A549 (cell line): ENCODE results near the gene ZDHHC22. TPM values are rescaled to one million over a fixed set of nuclear protein-coding genes. Genes with fewer than 3 reads are reported as not detected.

Source experiments
- ATAC-seq, 2 experiments: fragments of 200-7000 bp in 1 of 2; fragments of >200 bp in 1 of 2; cut with Nextera tagmentation in 1 of 2; cut with Tn5 transposase in 1 of 2; 3 replicates each; pipeline versions ENCODE4 v1.8.0 to v1.9.1; 2018 to 2020; ENCODE audit warnings: mild to moderate bottlenecking in 1 of 2, moderate library complexity in 1 of 2
- CTCF ChIA-PET: fragments of 300-600 bp; sonication (Branson Sonifier 250); formaldehyde crosslinking; extraction: SDS; loops from one replicate; lab custom pipeline; 2021; ENCODE audit warnings: antibody characterized with exemption, inconsistent platforms; lab: Yijun Ruan, JAX
- POLR2A ChIA-PET: fragments of 350-600 bp; formaldehyde crosslinking; extraction: SDS; loops from one replicate; lab custom pipeline; 2021; ENCODE audit warnings: antibody characterized with exemption, inconsistent platforms; lab: Yijun Ruan, JAX
- DNase-seq, 2 experiments: peaks; one replicate each; pipeline versions ENCODE4 v3.0.0 to v3.0.0-alpha.2; 2011 to 2016; ENCODE audit warnings: low read depth in 1 of 2, low spot score in 1 of 2
- FAIRE-seq: peaks from 2 replicates; lab custom pipeline; 2011; peaks lifted over from hg19 to GRCh38; lab: Jason Lieb, UNC
- H3K27ac ChIP-seq, 2 experiments: fragments of >200 bp; sonication (Bioruptor Twin); formaldehyde crosslinking; 3 replicates each; pipeline ENCODE4 v1.5.1; 2016 to 2017
- H3K4me1 ChIP-seq: fragments of >200 bp; sonication (Bioruptor Twin); formaldehyde crosslinking; 3 replicates; pipeline ENCODE4 v1.6.1; 2016
- H3K4me2 ChIP-seq: fragments of >200 bp; sonication (Bioruptor Twin); formaldehyde crosslinking; 3 replicates; pipeline ENCODE4 v1.6.1; 2016
- H3K4me3 ChIP-seq: fragments of >200 bp; sonication (Bioruptor Twin); formaldehyde crosslinking; 3 replicates; pipeline ENCODE4 v1.5.1; 2016
- H3K9me3 ChIP-seq: fragments of >200 bp; sonication (Bioruptor Twin); formaldehyde crosslinking; 3 replicates; pipeline ENCODE4 v1.6.1; 2016
- BHLHE40 ChIP-seq: IDR thresholded peaks from 2 replicates; pipeline ENCODE4 v1.6.1; 2012; ENCODE audit warnings: low read depth, low read length, inconsistent platforms
- CBX8 ChIP-seq: fragments of 200-600 bp; sonication (generic); IDR thresholded peaks from 2 replicates; pipeline ENCODE4 v1.6.1; 2016
- ESRRA ChIP-seq: fragments of 150-350 bp; IDR thresholded peaks from 2 replicates; pipeline ENCODE4 v1.6.1; 2014; ENCODE audit warnings: mild to moderate bottlenecking, low read length, borderline replicate concordance
- FOSB ChIP-seq: fragments of 250-450 bp; sonication (Bioruptor Pico); IDR thresholded peaks from 2 replicates; pipeline ENCODE4 v1.5.0; 2020; ENCODE audit warnings: mild to moderate bottlenecking, moderate library complexity
- FOSL2 ChIP-seq, 2 experiments: fragments of 450-650 bp in 1 of 2; fragments of >200 bp in 1 of 2; sonication (Bioruptor Twin) in 1 of 2; formaldehyde crosslinking; IDR thresholded peaks; 2 replicates each; pipeline versions ENCODE4 v1.5.0 to v1.6.1; 2016 to 2020; ENCODE audit warnings: mild to moderate bottlenecking in 1 of 2, moderate library complexity in 1 of 2
- FOXS1 ChIP-seq: fragments of 250-450 bp; sonication (Bioruptor Pico); IDR thresholded peaks from 2 replicates; pipeline ENCODE4 v1.5.0; 2020; ENCODE audit warnings: mild to moderate bottlenecking, moderate library complexity
- HDAC2 ChIP-seq: fragments of 200-600 bp; sonication (generic); IDR thresholded peaks from 2 replicates; pipeline ENCODE4 v1.6.1; 2016
- JUN ChIP-seq, 2 experiments: fragments of >200 bp; sonication (Bioruptor Twin); formaldehyde crosslinking; IDR thresholded peaks; 2 replicates in 1 of 2; 3 replicates in 1 of 2; pipeline ENCODE4 v1.6.1; 2016 to 2017
- JUNB ChIP-seq: fragments of >200 bp; sonication (Bioruptor Twin); formaldehyde crosslinking; IDR thresholded peaks from 2 replicates; pipeline ENCODE4 v1.6.1; 2016
- KDM1A ChIP-seq: fragments of 200-600 bp; sonication (generic); IDR thresholded peaks from 2 replicates; pipeline ENCODE4 v1.6.1; 2016; ENCODE audit warnings: low read depth, mild to moderate bottlenecking
- NPAS2 ChIP-seq: fragments of 250-450 bp; sonication (Bioruptor Pico); IDR thresholded peaks from 2 replicates; pipeline ENCODE4 v1.8.0; 2022; ENCODE audit warnings: mild to moderate bottlenecking, moderate library complexity, borderline replicate concordance
- PHF8 ChIP-seq: fragments of 200-600 bp; sonication (generic); IDR thresholded peaks from 2 replicates; pipeline ENCODE4 v1.6.1; 2016; ENCODE audit warnings: low read depth, mild to moderate bottlenecking, antibody characterized with exemption, moderate library complexity, borderline replicate concordance
- POLR2AphosphoS2 ChIP-seq: conservative IDR thresholded peaks from 2 replicates; pipeline ENCODE4 v1.6.1; 2012; ENCODE audit warnings: low read length, improper control_type of control experiment, inconsistent platforms
- RFX5 ChIP-seq: fragments of 450-650 bp; IDR thresholded peaks from 2 replicates; pipeline ENCODE4 v1.7.1; 2014; ENCODE audit warnings: antibody characterized with exemption, mild to moderate bottlenecking, moderate library complexity
- RNF2 ChIP-seq: fragments of 200-600 bp; sonication (generic); IDR thresholded peaks from 2 replicates; pipeline ENCODE4 v1.6.1; 2016; ENCODE audit warnings: low read depth, mild to moderate bottlenecking, antibody characterized with exemption, moderate library complexity, borderline replicate concordance
- SREBF2 ChIP-seq: fragments of 450-650 bp; IDR thresholded peaks from 2 replicates; pipeline ENCODE4 v1.6.1; 2014; ENCODE audit warnings: mild to moderate bottlenecking, moderate library complexity
- ZC3H11A ChIP-seq: fragments of 450-650 bp; IDR thresholded peaks from 2 replicates; pipeline ENCODE4 v1.6.1; 2014; ENCODE audit warnings: antibody characterized with exemption, mild to moderate bottlenecking
- ZFP36 ChIP-seq: fragments of 450-650 bp; IDR thresholded peaks from 2 replicates; pipeline ENCODE4 v1.6.1; 2014; ENCODE audit warnings: borderline replicate concordance; ENCODE audit not compliant: partially characterized antibody
- ZNF302 ChIP-seq: fragments of 250-450 bp; sonication (Bioruptor Pico); IDR thresholded peaks from 2 replicates; pipeline ENCODE4 v1.9.0; 2021; ENCODE audit warnings: inconsistent platforms, mild to moderate bottlenecking, moderate library complexity
- WGBS: methylation state at CpG from one replicate; pipeline ENCODE4 v1.1.6; 2017; ENCODE audit errors: missing lambda C conversion rate; 5-methylcytosine and 5-hydroxymethylcytosine counted together
- polyA plus RNA-seq, 4 experiments: library from polyadenylated mRNA; depleted of rRNA in 3 of 4; stranded (reverse); fragments of >200 nt; fragmentation: RNase III in 1 of 4; extraction: RNeasy Plus Mini Kit Qiagen cat#74134 plus additional on column Dnase treatment in 1 of 4; gene quantifications; 2 replicates in 3 of 4; 3 replicates in 1 of 4; pipeline ENCODE4 v1.2.3, GENCODE V29; 2011 to 2017
- TF ChIP-seq, protein P1 (sequence below): IDR thresholded peaks from 2 replicates; pipeline ENCODE4 v1.6.1; 2012
- TF ChIP-seq, protein P2 (sequence below): IDR thresholded peaks from 2 replicates; pipeline ENCODE4 v1.6.1; 2012; ENCODE audit warnings: low read depth, borderline replicate concordance
- TF ChIP-seq, protein P3 (sequence below): fragments of 200-600 bp; sonication (generic); IDR thresholded peaks from 2 replicates; pipeline ENCODE4 v1.6.1; 2016; ENCODE audit warnings: antibody characterized with exemption, mild to moderate bottlenecking, moderate library complexity
- TF ChIP-seq, protein P4 (sequence below): fragments of 150-350 bp; IDR thresholded peaks from 2 replicates; pipeline ENCODE4 v1.6.1; 2014; ENCODE audit warnings: low read depth, mild to moderate bottlenecking, low read length

Gene ZDHHC22
- polyA plus RNA-seq, 2 of the 4 experiments (the other 2 are of a cell fraction) = 0.04 to 0.23 TPM

DNA sequence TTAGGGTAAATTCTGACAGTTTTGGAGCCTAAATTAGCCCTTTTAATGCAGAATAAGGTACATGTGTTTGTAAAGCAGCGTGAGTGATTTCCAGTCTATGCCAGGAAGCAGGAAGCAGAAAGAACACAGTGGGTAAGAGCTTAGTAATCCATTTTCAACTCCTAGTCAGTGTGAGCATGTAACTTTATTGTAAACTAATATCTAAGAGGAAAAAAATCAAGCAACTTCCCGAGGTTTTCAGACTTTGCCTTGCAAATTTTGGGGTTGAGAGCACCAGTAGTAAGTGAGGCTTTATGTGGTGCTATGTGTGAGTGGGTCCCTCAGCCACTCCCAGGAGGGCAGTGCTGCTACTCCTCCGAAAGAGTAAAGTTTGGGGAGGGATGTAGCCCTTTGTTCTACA lies 40.6 kb downstream of the ZDHHC22 start:
- WGBS = 87% methylated on average over 3 of the region's 3 CpGs
- H3K27ac ChIP-seq = no peak overlapping the region
- ATAC-seq (no peak), DNase-seq (no peak), FAIRE-seq (no peak)
- no peak overlapping the region for H3K4me2 ChIP-seq
- no peak for TF ChIP-seq RFX5
- POLR2A ChIA-PET = interaction anchor here (0.5 kb wide), 1 partner anchor 221 kb away, joined by 3 read pairs; no protein-coding TSS in a partner anchor
- no peaks in the 10 kb centered on the region for H3K9me3 ChIP-seq
- H3K4me3 ChIP-seq = no peak overlapping the region
- peaks cover 18% of the 10 kb centered on the region for H3K4me1 ChIP-seq
- CTCF ChIA-PET = interaction anchor here (1.0 to 34.2 kb wide), 4 partner anchors 13 to 225 kb away, joined by 4 to 1600 read pairs (median 8); no protein-coding TSS in a partner anchor

DNA sequence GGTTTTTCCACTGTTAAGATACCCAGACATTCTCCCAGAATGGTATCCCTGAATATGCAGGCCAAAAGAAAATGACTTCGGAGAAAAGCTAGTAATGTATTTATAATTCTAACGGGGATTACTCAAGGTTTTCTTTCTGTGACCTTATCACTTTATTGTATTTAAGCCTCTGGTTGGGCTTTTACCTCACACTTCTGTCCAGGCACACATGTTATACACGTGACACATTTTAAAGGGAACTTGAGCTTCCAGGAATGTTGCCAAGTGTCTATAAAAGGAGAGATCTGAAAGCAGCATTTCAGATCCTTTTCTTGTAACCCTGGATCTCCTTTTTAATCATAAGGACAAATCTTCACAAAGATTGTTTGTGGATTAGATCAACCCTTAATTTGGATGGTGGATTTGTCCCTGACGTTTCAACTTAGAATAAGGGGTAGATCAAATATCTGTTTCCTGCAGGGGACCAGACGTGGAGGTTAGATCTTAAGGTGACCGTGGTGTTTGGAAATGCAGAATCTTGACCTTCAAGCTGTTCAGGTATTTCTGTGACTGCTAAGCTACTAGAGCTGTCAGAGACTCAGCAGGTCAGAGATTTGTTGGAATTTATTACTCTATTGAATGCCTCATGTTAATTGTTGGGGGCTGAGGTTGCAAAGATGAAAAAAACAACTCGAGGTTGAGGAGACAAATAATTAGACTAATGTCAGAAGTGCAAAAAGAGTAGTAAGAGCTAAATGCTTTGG lies 42.0 kb downstream of the ZDHHC22 start:
- peak overlapping the region; percentile 90 for H3K4me2 ChIP-seq
- H3K4me1 ChIP-seq = peaks cover 18% of the 10 kb centered on the region
- 65% methylated on average over 7 of the region's 7 CpGs for WGBS
- ATAC-seq (no peak), FAIRE-seq (no peak), DNase-seq (no peak)
- CTCF ChIA-PET = interaction anchor here (1.0 to 34.2 kb wide), 10 partner anchors 14 to 223 kb away, joined by 3 to 1600 read pairs (median 5); no protein-coding TSS in a partner anchor
- TF ChIP-seq ZNF302 (CRISPR knock-in tag) (no peak), HDAC2 (no peak), RNF2 (no peak), NPAS2 (CRISPR knock-in tag) (0 out of 2 replicates have a peak, but pooled peaks have one; percentile 30), BHLHE40 (no peak)
- TF ChIP-seq, protein P1, sequence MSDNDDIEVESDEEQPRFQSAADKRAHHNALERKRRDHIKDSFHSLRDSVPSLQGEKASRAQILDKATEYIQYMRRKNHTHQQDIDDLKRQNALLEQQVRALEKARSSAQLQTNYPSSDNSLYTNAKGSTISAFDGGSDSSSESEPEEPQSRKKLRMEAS = no peak
- peak overlapping the region in 1 of 2 experiments; percentile 96; a peak in 1 of 6 replicates for H3K27ac ChIP-seq
- peak overlapping the region; percentile 92; the same call in 2 of the 3 replicates for H3K4me3 ChIP-seq
- POLR2A ChIA-PET = no interaction called here
- H3K9me3 ChIP-seq = no peaks in the 10 kb centered on the region

DNA sequence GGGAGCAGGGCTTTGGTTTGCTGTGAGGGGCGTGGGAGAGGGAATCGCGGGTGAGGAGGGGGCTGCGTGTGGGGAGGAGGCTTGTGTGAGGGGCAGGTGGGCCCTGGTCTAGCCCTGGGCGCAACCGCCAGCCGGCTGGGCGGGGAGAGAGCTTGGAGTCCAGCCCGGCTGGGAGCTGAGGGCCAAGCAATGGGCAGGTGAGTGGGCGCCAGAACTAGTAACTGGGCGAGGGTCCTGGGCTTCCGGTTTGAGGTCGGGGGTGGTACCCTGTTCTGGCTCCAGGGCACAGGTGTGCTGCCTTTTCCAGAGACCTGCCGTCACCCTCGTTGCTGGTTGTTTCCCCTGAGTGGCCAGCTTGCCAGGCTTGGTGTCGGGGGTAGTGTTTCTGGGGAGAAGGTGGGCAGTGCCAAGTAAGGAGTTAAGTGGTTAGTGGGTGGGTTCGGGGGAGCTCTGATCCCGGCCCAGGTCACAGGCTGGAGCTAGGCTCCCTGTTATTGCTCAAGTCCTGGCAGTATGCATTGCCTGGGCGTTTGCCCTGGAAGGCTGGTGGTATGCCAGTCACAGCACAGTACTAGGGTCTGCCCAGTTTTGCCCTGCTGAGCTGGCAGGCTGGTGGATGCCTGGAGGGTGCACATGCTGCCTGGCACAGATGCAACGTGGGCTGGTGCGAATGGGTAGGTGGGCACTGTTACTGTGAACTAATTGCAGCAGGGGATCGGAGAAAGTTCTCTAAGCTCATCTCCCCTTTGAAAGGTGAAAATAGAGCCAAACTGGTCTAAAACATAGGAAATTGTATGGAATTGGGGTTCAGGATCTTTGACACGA lies 42.9 kb downstream of the ZDHHC22 start:
- H3K4me3 ChIP-seq = peak overlapping the region; percentile 92
- TF ChIP-seq PHF8 (no peak), POLR2AphosphoS2 (no peak), BHLHE40 (no peak), ZFP36 (no peak), FOSB (CRISPR knock-in tag) (no peak), ESRRA (no peak), FOXS1 (no peak), SREBF2 (no peak), HDAC2 (no peak), FOSL2 (IDR thresholded peaks at IDR 0.05) (no peak), FOSL2 (CRISPR knock-in tag; IDR thresholded peaks at IDR 0.05) (no peak), RFX5 (no peak), JUN (IDR thresholded peaks at IDR 0.05) (no peak), JUNB (no peak), ZC3H11A (no peak), CBX8 (no peak), KDM1A (no peak)
- TF ChIP-seq, protein P2, sequence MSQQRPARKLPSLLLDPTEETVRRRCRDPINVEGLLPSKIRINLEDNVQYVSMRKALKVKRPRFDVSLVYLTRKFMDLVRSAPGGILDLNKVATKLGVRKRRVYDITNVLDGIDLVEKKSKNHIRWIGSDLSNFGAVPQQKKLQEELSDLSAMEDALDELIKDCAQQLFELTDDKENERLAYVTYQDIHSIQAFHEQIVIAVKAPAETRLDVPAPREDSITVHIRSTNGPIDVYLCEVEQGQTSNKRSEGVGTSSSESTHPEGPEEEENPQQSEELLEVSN = no peak
- TF ChIP-seq, protein P3, sequence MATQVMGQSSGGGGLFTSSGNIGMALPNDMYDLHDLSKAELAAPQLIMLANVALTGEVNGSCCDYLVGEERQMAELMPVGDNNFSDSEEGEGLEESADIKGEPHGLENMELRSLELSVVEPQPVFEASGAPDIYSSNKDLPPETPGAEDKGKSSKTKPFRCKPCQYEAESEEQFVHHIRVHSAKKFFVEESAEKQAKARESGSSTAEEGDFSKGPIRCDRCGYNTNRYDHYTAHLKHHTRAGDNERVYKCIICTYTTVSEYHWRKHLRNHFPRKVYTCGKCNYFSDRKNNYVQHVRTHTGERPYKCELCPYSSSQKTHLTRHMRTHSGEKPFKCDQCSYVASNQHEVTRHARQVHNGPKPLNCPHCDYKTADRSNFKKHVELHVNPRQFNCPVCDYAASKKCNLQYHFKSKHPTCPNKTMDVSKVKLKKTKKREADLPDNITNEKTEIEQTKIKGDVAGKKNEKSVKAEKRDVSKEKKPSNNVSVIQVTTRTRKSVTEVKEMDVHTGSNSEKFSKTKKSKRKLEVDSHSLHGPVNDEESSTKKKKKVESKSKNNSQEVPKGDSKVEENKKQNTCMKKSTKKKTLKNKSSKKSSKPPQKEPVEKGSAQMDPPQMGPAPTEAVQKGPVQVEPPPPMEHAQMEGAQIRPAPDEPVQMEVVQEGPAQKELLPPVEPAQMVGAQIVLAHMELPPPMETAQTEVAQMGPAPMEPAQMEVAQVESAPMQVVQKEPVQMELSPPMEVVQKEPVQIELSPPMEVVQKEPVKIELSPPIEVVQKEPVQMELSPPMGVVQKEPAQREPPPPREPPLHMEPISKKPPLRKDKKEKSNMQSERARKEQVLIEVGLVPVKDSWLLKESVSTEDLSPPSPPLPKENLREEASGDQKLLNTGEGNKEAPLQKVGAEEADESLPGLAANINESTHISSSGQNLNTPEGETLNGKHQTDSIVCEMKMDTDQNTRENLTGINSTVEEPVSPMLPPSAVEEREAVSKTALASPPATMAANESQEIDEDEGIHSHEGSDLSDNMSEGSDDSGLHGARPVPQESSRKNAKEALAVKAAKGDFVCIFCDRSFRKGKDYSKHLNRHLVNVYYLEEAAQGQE = no peak
- TF ChIP-seq, protein P4, sequence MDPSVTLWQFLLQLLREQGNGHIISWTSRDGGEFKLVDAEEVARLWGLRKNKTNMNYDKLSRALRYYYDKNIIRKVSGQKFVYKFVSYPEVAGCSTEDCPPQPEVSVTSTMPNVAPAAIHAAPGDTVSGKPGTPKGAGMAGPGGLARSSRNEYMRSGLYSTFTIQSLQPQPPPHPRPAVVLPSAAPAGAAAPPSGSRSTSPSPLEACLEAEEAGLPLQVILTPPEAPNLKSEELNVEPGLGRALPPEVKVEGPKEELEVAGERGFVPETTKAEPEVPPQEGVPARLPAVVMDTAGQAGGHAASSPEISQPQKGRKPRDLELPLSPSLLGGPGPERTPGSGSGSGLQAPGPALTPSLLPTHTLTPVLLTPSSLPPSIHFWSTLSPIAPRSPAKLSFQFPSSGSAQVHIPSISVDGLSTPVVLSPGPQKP = no peak
- ATAC-seq = peak; percentile 50 to 52; a peak in 5 of 6 replicates
- ChIA-PET POLR2A (interaction anchor here (1.0 to 1.3 kb wide), 3 partner anchors 23 to 222 kb away, joined by 3 to 8 read pairs (median 4); partner anchors contain the start of genes GSTZ1 and POMT2), CTCF (interaction anchor here (0.6 to 34.2 kb wide), 12 partner anchors 15 to 731 kb away, joined by 3 to 1600 read pairs (median 4); no protein-coding TSS in a partner anchor)
- H3K4me1 ChIP-seq = peaks cover 18% of the 10 kb centered on the region
- WGBS = 11% methylated on average over 23 of the region's 23 CpGs
- H3K27ac ChIP-seq = peak overlapping the region; percentile 94 to 96
- H3K9me3 ChIP-seq = no peaks in the 10 kb centered on the region
- no peak for FAIRE-seq
- DNase-seq = peak in 1 of 2 experiments; percentile 29
- H3K4me2 ChIP-seq = peak overlapping the region; percentile 90
